A673 (cell line): ENCODE results near the gene HSPA14. TPM values are rescaled to one million over a fixed set of nuclear protein-coding genes. Genes with fewer than 3 reads are reported as not detected.
"Not testable (repeated sequence)": the region's sequence is repeated elsewhere in the genome, so short reads cannot be mapped to it uniquely, and the experiment has no call there.

Source experiments
- BruUV-seq: library from RNA; stranded (reverse); fragments of 400-500 nt; replicated peaks from 2 replicates; lab custom pipeline; 2021; lab: Mats Ljungman, UMichigan
- CTCF ChIA-PET: fragments of 300-600 bp; sonication (Branson Sonifier 250); formaldehyde crosslinking; loops from one replicate; lab custom pipeline; 2022; ENCODE audit warnings: antibody characterized with exemption; lab: Charles Lee
- POLR2A ChIA-PET: fragments of 300-600 bp; sonication (Branson Sonifier 250); formaldehyde crosslinking; loops from one replicate; lab custom pipeline; 2022; ENCODE audit warnings: antibody characterized with exemption; ENCODE audit not compliant: low non-redundant PET; lab: Charles Lee
- DNase-seq: peaks from one replicate; pipeline ENCODE4 v3.0.0-alpha.2; 2015; ENCODE audit warnings: low spot score
- H3K27ac ChIP-seq: fragments of 200-600 bp; sonication (generic); 2 replicates; pipeline ENCODE4 v1.5.1; 2016; ENCODE audit warnings: mixed run types, low read depth, mild to moderate bottlenecking, mixed read lengths, antibody characterized with exemption, low read length; ENCODE audit not compliant: poor library complexity, severe bottlenecking
- H3K27me3 ChIP-seq: fragments of 200-600 bp; sonication (generic); replicated peaks from 2 replicates; pipeline ENCODE4 v1.6.1; 2017; ENCODE audit warnings: mixed run types, low read depth, mild to moderate bottlenecking, mixed read lengths, antibody characterized with exemption, low read length; ENCODE audit not compliant: insufficient read depth, poor library complexity
- H3K36me3 ChIP-seq: fragments of 200-600 bp; sonication (generic); 2 replicates; pipeline ENCODE4 v1.6.1; 2016; ENCODE audit warnings: mixed run types, mild to moderate bottlenecking, mixed read lengths, antibody characterized with exemption, low read length; ENCODE audit not compliant: insufficient read depth, poor library complexity, severe bottlenecking
- H3K4me1 ChIP-seq: fragments of 200-600 bp; sonication (generic); 2 replicates; pipeline ENCODE4 v1.6.1; 2017; ENCODE audit warnings: mixed run types, mild to moderate bottlenecking, mixed read lengths, antibody characterized with exemption, low read length; ENCODE audit not compliant: insufficient read depth, poor library complexity, severe bottlenecking
- H3K4me3 ChIP-seq: fragments of 200-600 bp; sonication (generic); 2 replicates; pipeline ENCODE4 v1.5.1; 2016; ENCODE audit warnings: low read depth, mixed run types, mild to moderate bottlenecking, mixed read lengths, low read length; ENCODE audit not compliant: poor library complexity, severe bottlenecking
- H3K9me3 ChIP-seq: fragments of 200-600 bp; sonication (generic); 2 replicates; pipeline ENCODE4 v1.6.1; 2016; ENCODE audit warnings: mixed run types, low read depth, mild to moderate bottlenecking, mixed read lengths, antibody characterized with exemption, low read length; ENCODE audit not compliant: poor library complexity, severe bottlenecking
- EZH2 ChIP-seq: fragments of 200-600 bp; sonication (generic); IDR thresholded peaks from 2 replicates; pipeline ENCODE4 v1.6.1; 2017; ENCODE audit warnings: borderline replicate concordance, low read depth, mild to moderate bottlenecking, mixed read lengths, antibody characterized with exemption, low read length; ENCODE audit not compliant: poor library complexity, severe bottlenecking
- intact Hi-C: fragments of 100-400 bp; cut with micrococcal nuclease; formaldehyde crosslinking; loops from one replicate; pipeline ENCODE4 v1.10.0; 2022; ENCODE audit not compliant: unreplicated experiment
- total RNA-seq: library from RNA; stranded (reverse); gene quantifications from 2 replicates; pipeline ENCODE4 v1.2.3, GENCODE V29; 2021
- TF ChIP-seq, protein P1 (sequence below): fragments of 300-800, 200-600 bp; sonication (generic); conservative IDR thresholded peaks from 2 replicates; pipeline ENCODE4 v1.5.1; 2017; ENCODE audit warnings: low read depth, mild to moderate bottlenecking, antibody characterized with exemption, low read length, moderate library complexity, mixed read lengths

HSPA14 gene
- total RNA-seq, 1 experiment from 2014 or later: 46.9 TPM

- DNase-seq: no peak
- BruUV-seq: no TSS peak
- no peaks in the 10 kb centered on the region for H3K9me3 ChIP-seq
- intact Hi-C loops: no loop called here
- peaks cover 6% of the 10 kb centered on the region for H3K36me3 ChIP-seq
- H3K4me3 ChIP-seq: no peak overlapping the region
- no peak overlapping the region for H3K27ac ChIP-seq
- H3K27me3 ChIP-seq: no peaks in the 10 kb centered on the region
- ChIA-PET CTCF (no interaction called here), POLR2A (no interaction called here)
- TF ChIP-seq, protein P1, sequence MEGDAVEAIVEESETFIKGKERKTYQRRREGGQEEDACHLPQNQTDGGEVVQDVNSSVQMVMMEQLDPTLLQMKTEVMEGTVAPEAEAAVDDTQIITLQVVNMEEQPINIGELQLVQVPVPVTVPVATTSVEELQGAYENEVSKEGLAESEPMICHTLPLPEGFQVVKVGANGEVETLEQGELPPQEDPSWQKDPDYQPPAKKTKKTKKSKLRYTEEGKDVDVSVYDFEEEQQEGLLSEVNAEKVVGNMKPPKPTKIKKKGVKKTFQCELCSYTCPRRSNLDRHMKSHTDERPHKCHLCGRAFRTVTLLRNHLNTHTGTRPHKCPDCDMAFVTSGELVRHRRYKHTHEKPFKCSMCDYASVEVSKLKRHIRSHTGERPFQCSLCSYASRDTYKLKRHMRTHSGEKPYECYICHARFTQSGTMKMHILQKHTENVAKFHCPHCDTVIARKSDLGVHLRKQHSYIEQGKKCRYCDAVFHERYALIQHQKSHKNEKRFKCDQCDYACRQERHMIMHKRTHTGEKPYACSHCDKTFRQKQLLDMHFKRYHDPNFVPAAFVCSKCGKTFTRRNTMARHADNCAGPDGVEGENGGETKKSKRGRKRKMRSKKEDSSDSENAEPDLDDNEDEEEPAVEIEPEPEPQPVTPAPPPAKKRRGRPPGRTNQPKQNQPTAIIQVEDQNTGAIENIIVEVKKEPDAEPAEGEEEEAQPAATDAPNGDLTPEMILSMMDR: no peak
- TF ChIP-seq EZH2: no peak
- H3K4me1 ChIP-seq: peaks cover 23% of the 10 kb centered on the region
These were observed 21.7 kb downstream of the HSPA14 start for GRCh38 chr10:14859775-14860174.

- peaks cover 6% of the 10 kb centered on the region for H3K36me3 ChIP-seq
- no peak for DNase-seq
- no peaks in the 10 kb centered on the region for H3K27me3 ChIP-seq
- H3K27ac ChIP-seq: no peak overlapping the region
- BruUV-seq: no TSS peak
- POLR2A ChIA-PET: no interaction called here
- TF ChIP-seq, protein P1: no peak
- TF ChIP-seq EZH2: no peak
- peaks cover 23% of the 10 kb centered on the region for H3K4me1 ChIP-seq
- no peaks in the 10 kb centered on the region for H3K9me3 ChIP-seq
- CTCF ChIA-PET: no interaction called here
- intact Hi-C loops: no loop called here
- H3K4me3 ChIP-seq: no peak overlapping the region
These were observed 22.7 kb downstream of the HSPA14 start for GRCh38 chr10:14860791-14861190.

GRCh38 chr10:14864466-14864865 is 26.4 kb downstream of the HSPA14 start:
- H3K4me3 ChIP-seq, intact Hi-C loops, H3K27ac ChIP-seq, DNase-seq, BruUV-seq, CTCF ChIA-PET, H3K9me3 ChIP-seq, POLR2A ChIA-PET, H3K27me3 ChIP-seq, H3K4me1 ChIP-seq: not testable (repeated sequence)
- H3K36me3 ChIP-seq: peaks cover 32% of the 10 kb centered on the region

DNA sequence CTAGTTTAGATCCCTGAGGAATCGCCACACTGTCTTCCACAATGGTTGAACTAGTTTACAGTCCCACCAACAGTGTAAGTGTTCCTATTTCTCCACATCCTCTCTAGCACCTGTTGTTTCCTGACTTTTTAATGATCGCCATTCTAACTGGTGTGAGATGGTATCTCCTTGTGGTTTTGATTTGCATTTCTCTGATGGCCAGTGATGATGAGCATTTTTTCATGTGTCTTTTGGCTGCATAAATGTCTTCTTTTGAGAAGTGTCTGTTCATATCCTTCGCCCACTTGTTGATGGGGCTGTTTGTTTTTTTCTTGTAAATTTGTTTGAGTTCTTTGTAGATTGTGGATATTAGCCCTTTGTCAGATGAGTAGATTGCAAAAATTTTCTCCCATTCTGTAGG is 26.8 kb downstream of the HSPA14 start:
- BruUV-seq, POLR2A ChIA-PET, H3K4me1 ChIP-seq: not testable (repeated sequence)

More for the DNA sequence above, 26.8 kb downstream of the HSPA14 start:
- DNase-seq, H3K9me3 ChIP-seq, intact Hi-C loops, CTCF ChIA-PET, H3K4me3 ChIP-seq, H3K27ac ChIP-seq, H3K27me3 ChIP-seq: not testable (repeated sequence)
- H3K36me3 ChIP-seq: peaks cover 36% of the 10 kb centered on the region
